ENCODE measurements around the gene PPP3CA.
"Not testable (repeated sequence)": the region's sequence is repeated elsewhere in the genome, so short reads cannot be mapped to it uniquely, and the experiment has no call there.

The PPP3CA gene

GRCh38 chr4:101141855-101142254 is 205.5 kb downstream of the PPP3CA start:
- DNase-seq = peak in 1 of 3 donors; percentile 15
- CTCF ChIA-PET = no interaction called here
- POLR2A ChIA-PET = interaction anchor here (0.6 kb wide), 1 partner anchor 706 kb away, joined by 3 read pairs; no protein-coding TSS in a partner anchor
- Histone ChIP-seq H3K27me3 (replicated peaks in 2 of 5; ENCODE audit: control insufficient read depth in 4 of 5, insufficient read depth in 5 of 5, low read length in 4 of 5) (no peaks in the 10 kb centered on the region), H3K4me1 (ENCODE audit: control extremely low read depth in 1 of 4, control insufficient read depth in 4 of 4, insufficient read depth in 4 of 4, low read length in 3 of 4) (peaks cover 6 to 17% (median 9%) of the 10 kb centered on the region in 4 experiments), H3K36me3 (ENCODE audit: control insufficient read depth in 4 of 4, insufficient read depth in 4 of 4, low read length in 3 of 4) (peaks cover 0 to 2% (median 0%) of the 10 kb centered on the region in 4 experiments), H3K27ac (ENCODE audit: insufficient read depth in 1 of 2, low read depth in 1 of 2, low read length in 2 of 2, poor library complexity in 1 of 2, severe bottlenecking in 2 of 2) (no peak overlapping the region), H3K4me3 (ENCODE audit: control insufficient read depth in 1 of 7, extremely low read depth in 1 of 7, insufficient read depth in 4 of 7, low read depth in 2 of 7, low read length in 6 of 7) (no peak overlapping the region), H3K9me3 (ENCODE audit: control extremely low read depth in 1 of 5, control insufficient read depth in 4 of 5, insufficient read depth in 2 of 5, low read depth in 1 of 5, low read length in 4 of 5) (no peaks in the 10 kb centered on the region)
- WGBS (ENCODE audit: insufficient coverage) = no CpG with 5 or more reads among the region's 4 CpGs

GRCh38 chr4:101141230-101141629 is 206.1 kb downstream of the PPP3CA start:
- no peak overlapping the region for H3K27ac ChIP-seq (ENCODE audit: insufficient read depth in 1 of 2, low read depth in 1 of 2, low read length in 2 of 2, poor library complexity in 1 of 2, severe bottlenecking in 2 of 2)
- peaks cover 0 to 2% (median 0%) of the 10 kb centered on the region in 4 experiments for H3K36me3 ChIP-seq (ENCODE audit: control insufficient read depth in 4 of 4, insufficient read depth in 4 of 4, low read length in 3 of 4)
- H3K4me1 ChIP-seq (ENCODE audit: control extremely low read depth in 1 of 4, control insufficient read depth in 4 of 4, insufficient read depth in 4 of 4, low read length in 3 of 4) = peaks cover 6 to 17% (median 9%) of the 10 kb centered on the region in 4 experiments
- no peaks in the 10 kb centered on the region for H3K9me3 ChIP-seq (ENCODE audit: control extremely low read depth in 1 of 5, control insufficient read depth in 4 of 5, insufficient read depth in 2 of 5, low read depth in 1 of 5, low read length in 4 of 5)
- H3K27me3 ChIP-seq (replicated peaks in 2 of 5; ENCODE audit: control insufficient read depth in 4 of 5, insufficient read depth in 5 of 5, low read length in 4 of 5) = no peaks in the 10 kb centered on the region
- peak in 2 of 3 donors; percentile 54 to 63 for DNase-seq
- WGBS (ENCODE audit: insufficient coverage) = 4% methylated on average over 2 of the region's 5 CpGs
- POLR2A ChIA-PET = no interaction called here
- CTCF ChIA-PET = no interaction called here
- H3K4me3 ChIP-seq (ENCODE audit: control insufficient read depth in 1 of 7, extremely low read depth in 1 of 7, insufficient read depth in 4 of 7, low read depth in 2 of 7, low read length in 6 of 7) = no peak overlapping the region

- ChIA-PET POLR2A (no interaction called here), CTCF (no interaction called here)
- DNase-seq = peak in 2 of 3 donors; percentile 12 to 26
- H3K4me1 ChIP-seq (ENCODE audit: control extremely low read depth in 1 of 4, control insufficient read depth in 4 of 4, insufficient read depth in 4 of 4, low read length in 3 of 4) = peaks cover 10 to 17% (median 12%) of the 10 kb centered on the region in 4 experiments
- no peaks in the 10 kb centered on the region for H3K9me3 ChIP-seq (ENCODE audit: control extremely low read depth in 1 of 5, control insufficient read depth in 4 of 5, insufficient read depth in 2 of 5, low read depth in 1 of 5, low read length in 4 of 5)
- H3K27ac ChIP-seq (ENCODE audit: insufficient read depth in 1 of 2, low read depth in 1 of 2, low read length in 2 of 2, poor library complexity in 1 of 2, severe bottlenecking in 2 of 2) = no peak overlapping the region
- H3K4me3 ChIP-seq (ENCODE audit: control insufficient read depth in 1 of 7, extremely low read depth in 1 of 7, insufficient read depth in 4 of 7, low read depth in 2 of 7, low read length in 6 of 7) = no peak overlapping the region
- H3K27me3 ChIP-seq (replicated peaks in 2 of 5; ENCODE audit: control insufficient read depth in 4 of 5, insufficient read depth in 5 of 5, low read length in 4 of 5) = no peaks in the 10 kb centered on the region
- H3K36me3 ChIP-seq (ENCODE audit: control insufficient read depth in 4 of 4, insufficient read depth in 4 of 4, low read length in 3 of 4) = peaks cover 0 to 2% (median 0%) of the 10 kb centered on the region in 4 experiments
Observed at GRCh38 chr4:101140228-101140627, 207.1 kb downstream of the PPP3CA start.

- no peaks in the 10 kb centered on the region for H3K36me3 ChIP-seq (ENCODE audit: control insufficient read depth in 4 of 4, insufficient read depth in 4 of 4, low read length in 3 of 4)
- H3K4me1 ChIP-seq (ENCODE audit: control extremely low read depth in 1 of 4, control insufficient read depth in 4 of 4, insufficient read depth in 4 of 4, low read length in 3 of 4) = peaks cover 6 to 13% (median 11%) of the 10 kb centered on the region in 4 experiments
- H3K27me3 ChIP-seq (replicated peaks in 2 of 5; ENCODE audit: control insufficient read depth in 4 of 5, insufficient read depth in 5 of 5, low read length in 4 of 5) = no peaks in the 10 kb centered on the region
- no peak overlapping the region for H3K27ac ChIP-seq (ENCODE audit: insufficient read depth in 1 of 2, low read depth in 1 of 2, low read length in 2 of 2, poor library complexity in 1 of 2, severe bottlenecking in 2 of 2)
- no peak overlapping the region for H3K4me3 ChIP-seq (ENCODE audit: control insufficient read depth in 1 of 7, extremely low read depth in 1 of 7, insufficient read depth in 4 of 7, low read depth in 2 of 7, low read length in 6 of 7)
- ChIA-PET POLR2A (no interaction called here), CTCF (interaction anchor here (1.2 to 1.4 kb wide), 2 partner anchors 10 to 11 kb away, joined by 4 read pairs; no protein-coding TSS in a partner anchor)
- DNase-seq = no peak
- 100% methylated on average over 5 of the region's 8 CpGs for WGBS (ENCODE audit: insufficient coverage)
- peaks cover 0 to 2% (median 0%) of the 10 kb centered on the region in 5 experiments for H3K9me3 ChIP-seq (ENCODE audit: control extremely low read depth in 1 of 5, control insufficient read depth in 4 of 5, insufficient read depth in 2 of 5, low read depth in 1 of 5, low read length in 4 of 5)
Observed at GRCh38 chr4:101136373-101137370, 210.7 kb downstream of the PPP3CA start.

GRCh38 chr4:101135371-101136010 is 211.8 kb downstream of the PPP3CA start:
- POLR2A ChIA-PET = no interaction called here
- CTCF ChIA-PET = interaction anchor here (1.4 kb wide), 1 partner anchor 12 kb away, joined by 4 read pairs; no protein-coding TSS in a partner anchor
- Histone ChIP-seq H3K4me3 (ENCODE audit: control insufficient read depth in 1 of 7, extremely low read depth in 1 of 7, insufficient read depth in 4 of 7, low read depth in 2 of 7, low read length in 6 of 7) (peak overlapping the region in 3 of 7 experiments; percentile 8 to 69 (median 23)), H3K36me3 (ENCODE audit: control insufficient read depth in 4 of 4, insufficient read depth in 4 of 4, low read length in 3 of 4) (no peaks in the 10 kb centered on the region), H3K27ac (ENCODE audit: insufficient read depth in 1 of 2, low read depth in 1 of 2, low read length in 2 of 2, poor library complexity in 1 of 2, severe bottlenecking in 2 of 2) (peak overlapping the region in 1 of 2 experiments; percentile 49), H3K4me1 (ENCODE audit: control extremely low read depth in 1 of 4, control insufficient read depth in 4 of 4, insufficient read depth in 4 of 4, low read length in 3 of 4) (peaks cover 0 to 6% (median 2%) of the 10 kb centered on the region in 4 experiments), H3K9me3 (ENCODE audit: control extremely low read depth in 1 of 5, control insufficient read depth in 4 of 5, insufficient read depth in 2 of 5, low read depth in 1 of 5, low read length in 4 of 5) (peaks cover 0 to 6% (median 0%) of the 10 kb centered on the region in 5 experiments), H3K27me3 (replicated peaks in 2 of 5; ENCODE audit: control insufficient read depth in 4 of 5, insufficient read depth in 5 of 5, low read length in 4 of 5) (no peaks in the 10 kb centered on the region)
- DNase-seq = peak in 2 of 3 donors; percentile 6 to 29
- 67% methylated on average over 3 of the region's 3 CpGs for WGBS (ENCODE audit: insufficient coverage)

GRCh38 chr4:101131058-101131457 is 216.3 kb downstream of the PPP3CA start:
- H3K27ac ChIP-seq (ENCODE audit: insufficient read depth in 1 of 2, low read depth in 1 of 2, low read length in 2 of 2, poor library complexity in 1 of 2, severe bottlenecking in 2 of 2); H3K4me3 ChIP-seq (ENCODE audit: control insufficient read depth in 1 of 7, extremely low read depth in 1 of 7, insufficient read depth in 4 of 7, low read depth in 2 of 7, low read length in 6 of 7); DNase-seq; H3K36me3 ChIP-seq (ENCODE audit: control insufficient read depth in 4 of 4, insufficient read depth in 4 of 4, low read length in 3 of 4); H3K4me1 ChIP-seq (ENCODE audit: control extremely low read depth in 1 of 4, control insufficient read depth in 4 of 4, insufficient read depth in 4 of 4, low read length in 3 of 4); POLR2A ChIA-PET; CTCF ChIA-PET; H3K27me3 ChIP-seq (replicated peaks in 2 of 5; ENCODE audit: control insufficient read depth in 4 of 5, insufficient read depth in 5 of 5, low read length in 4 of 5): not testable (repeated sequence)
- WGBS (ENCODE audit: insufficient coverage) = 100% methylated on average over 2 of the region's 5 CpGs
- H3K9me3 ChIP-seq (ENCODE audit: control extremely low read depth in 1 of 5, control insufficient read depth in 4 of 5, insufficient read depth in 2 of 5, low read depth in 1 of 5, low read length in 4 of 5) = peaks cover 0 to 12% (median 0%) of the 10 kb centered on the region in 5 experiments

Measured in common myeloid progenitor, CD34-positive (primary cell).